DND-41 (cell line): Measurements from ENCODE around the gene GREM2.

ENCODE experiments used
- ATAC-seq: fragments of 200-7000 bp; cut with Tn5 transposase; 3 replicates; pipeline ENCODE4 v1.9.1; 2021; ENCODE audit warnings: low read depth; ENCODE audit not compliant: insufficient read depth
- DNase-seq: peaks from one replicate; pipeline ENCODE4 v3.0.0-alpha.2; 2020
- H2AFZ ChIP-seq: 2 replicates; pipeline ENCODE4 v1.6.0; 2012; ENCODE audit warnings: low read depth, low read length
- H3K27ac ChIP-seq: 2 replicates; pipeline ENCODE4 v1.5.1; 2012; ENCODE audit warnings: low read length, inconsistent platforms
- H3K27me3 ChIP-seq: fragments of 200-600 bp; sonication (generic); 2 replicates; pipeline ENCODE4 v1.6.0; 2012; ENCODE audit warnings: low read length, mild to moderate bottlenecking, inconsistent platforms; ENCODE audit not compliant: insufficient read depth, poor library complexity
- H3K36me3 ChIP-seq: 2 replicates; pipeline ENCODE4 v1.5.1; 2012; ENCODE audit warnings: low read length, inconsistent platforms; ENCODE audit not compliant: insufficient read depth
- H3K4me1 ChIP-seq: 2 replicates; pipeline ENCODE4 v1.5.1; 2012; ENCODE audit warnings: mild to moderate bottlenecking, low read length; ENCODE audit not compliant: insufficient read depth
- H3K4me2 ChIP-seq: 2 replicates; pipeline ENCODE4 v1.6.0; 2012; ENCODE audit warnings: mild to moderate bottlenecking, moderate library complexity, low read length, inconsistent platforms; ENCODE audit not compliant: insufficient read depth
- H3K4me3 ChIP-seq, 2 experiments: fragments of 200-600 bp in 1 of 2; shearing (Covaris generic) in 1 of 2; 2 replicates each; pipeline ENCODE4 v1.5.1; 2012 to 2016; ENCODE audit warnings: inconsistent platforms in 2 of 2, low read length in 2 of 2, mild to moderate bottlenecking in 2 of 2, low read depth in 1 of 2, moderate library complexity in 1 of 2
- H3K79me2 ChIP-seq: 2 replicates; pipeline ENCODE4 v1.6.0; 2012; ENCODE audit warnings: low read length, inconsistent platforms; ENCODE audit not compliant: insufficient read depth
- H3K9ac ChIP-seq: 2 replicates; pipeline ENCODE4 v1.6.0; 2012; ENCODE audit warnings: low read depth, mild to moderate bottlenecking, inconsistent platforms, low read length, moderate library complexity
- H3K9me3 ChIP-seq: 2 replicates; pipeline ENCODE4 v1.5.1; 2012; ENCODE audit warnings: low read length, moderate library complexity, mild to moderate bottlenecking, inconsistent platforms; ENCODE audit not compliant: insufficient read depth, severe bottlenecking
- H4K20me1 ChIP-seq: 2 replicates; pipeline ENCODE4 v1.6.0; 2012; ENCODE audit warnings: low read length; ENCODE audit not compliant: insufficient read depth
- CTCF ChIP-seq: IDR thresholded peaks from 2 replicates; pipeline ENCODE4 v1.5.1; 2012; ENCODE audit warnings: borderline replicate concordance, low read length, moderate library complexity, mild to moderate bottlenecking; ENCODE audit not compliant: poor library complexity, severe bottlenecking; ENCODE audit errors: extremely low read depth
- EZH2 ChIP-seq: IDR thresholded peaks from 3 replicates; pipeline ENCODE4 v1.6.1; 2012; ENCODE audit warnings: borderline replicate concordance, low read depth, mild to moderate bottlenecking, moderate library complexity, low read length, inconsistent platforms; ENCODE audit not compliant: severe bottlenecking

The GREM2 gene

GRCh38 chr1:240491796-240492195 lies 120.2 kb downstream of the GREM2 start:
- Histone ChIP-seq H3K36me3 (no peaks in the 10 kb centered on the region), H2AFZ (no peak overlapping the region), H3K9ac (no peak overlapping the region), H4K20me1 (no peaks in the 10 kb centered on the region), H3K79me2 (no peaks in the 10 kb centered on the region), H3K4me2 (no peak overlapping the region), H3K27me3 (no peaks in the 10 kb centered on the region), H3K9me3 (no peaks in the 10 kb centered on the region), H3K4me1 (no peaks in the 10 kb centered on the region), H3K27ac (no peak overlapping the region), H3K4me3 (no peak overlapping the region)
- ATAC-seq (no peak), DNase-seq (no peak)
- TF ChIP-seq EZH2 (no peak), CTCF (no peak)

GRCh38 chr1:240491156-240491555 lies 120.8 kb downstream of the GREM2 start:
- H3K27me3 ChIP-seq: no peaks in the 10 kb centered on the region
- TF ChIP-seq EZH2 (no peak), CTCF (no peak)
- H3K4me1 ChIP-seq: no peaks in the 10 kb centered on the region
- H3K36me3 ChIP-seq: no peaks in the 10 kb centered on the region
- ATAC-seq: no peak
- no peak overlapping the region for H3K9ac ChIP-seq
- H3K4me3 ChIP-seq: no peak overlapping the region
- no peaks in the 10 kb centered on the region for H4K20me1 ChIP-seq
- no peak overlapping the region for H2AFZ ChIP-seq
- H3K79me2 ChIP-seq: no peaks in the 10 kb centered on the region
- H3K4me2 ChIP-seq: no peak overlapping the region
- H3K27ac ChIP-seq: no peak overlapping the region
- no peaks in the 10 kb centered on the region for H3K9me3 ChIP-seq
- no peak for DNase-seq

GRCh38 chr1:240487493-240487892 lies 124.5 kb downstream of the GREM2 start:
- Histone ChIP-seq H3K79me2 (no peaks in the 10 kb centered on the region), H3K27me3 (no peaks in the 10 kb centered on the region), H3K4me1 (no peaks in the 10 kb centered on the region), H3K4me2 (no peak overlapping the region), H3K27ac (no peak overlapping the region), H3K9ac (no peak overlapping the region), H3K36me3 (no peaks in the 10 kb centered on the region), H4K20me1 (no peaks in the 10 kb centered on the region), H3K9me3 (no peaks in the 10 kb centered on the region), H3K4me3 (no peak overlapping the region), H2AFZ (no peak overlapping the region)
- no peak for DNase-seq
- TF ChIP-seq CTCF (no peak), EZH2 (no peak)
- no peak for ATAC-seq

- Histone ChIP-seq H3K9me3 (no peaks in the 10 kb centered on the region), H3K4me3 (no peak overlapping the region), H3K9ac (no peak overlapping the region), H3K4me2 (no peak overlapping the region), H3K27ac (no peak overlapping the region), H3K4me1 (no peaks in the 10 kb centered on the region), H3K36me3 (no peaks in the 10 kb centered on the region), H3K27me3 (no peaks in the 10 kb centered on the region), H4K20me1 (no peaks in the 10 kb centered on the region), H3K79me2 (no peaks in the 10 kb centered on the region), H2AFZ (no peak overlapping the region)
- TF ChIP-seq EZH2 (no peak), CTCF (no peak)
- ATAC-seq (no peak), DNase-seq (no peak)
Observed at GRCh38 chr1:240486611-240487010, 125.3 kb downstream of the GREM2 start.
